ENCODE measurements around the gene SHLD2.
"Not testable (repeated sequence)": the region's sequence is repeated elsewhere in the genome, so short reads cannot be mapped to it uniquely, and the experiment has no call there.

Gene SHLD2, protein sequence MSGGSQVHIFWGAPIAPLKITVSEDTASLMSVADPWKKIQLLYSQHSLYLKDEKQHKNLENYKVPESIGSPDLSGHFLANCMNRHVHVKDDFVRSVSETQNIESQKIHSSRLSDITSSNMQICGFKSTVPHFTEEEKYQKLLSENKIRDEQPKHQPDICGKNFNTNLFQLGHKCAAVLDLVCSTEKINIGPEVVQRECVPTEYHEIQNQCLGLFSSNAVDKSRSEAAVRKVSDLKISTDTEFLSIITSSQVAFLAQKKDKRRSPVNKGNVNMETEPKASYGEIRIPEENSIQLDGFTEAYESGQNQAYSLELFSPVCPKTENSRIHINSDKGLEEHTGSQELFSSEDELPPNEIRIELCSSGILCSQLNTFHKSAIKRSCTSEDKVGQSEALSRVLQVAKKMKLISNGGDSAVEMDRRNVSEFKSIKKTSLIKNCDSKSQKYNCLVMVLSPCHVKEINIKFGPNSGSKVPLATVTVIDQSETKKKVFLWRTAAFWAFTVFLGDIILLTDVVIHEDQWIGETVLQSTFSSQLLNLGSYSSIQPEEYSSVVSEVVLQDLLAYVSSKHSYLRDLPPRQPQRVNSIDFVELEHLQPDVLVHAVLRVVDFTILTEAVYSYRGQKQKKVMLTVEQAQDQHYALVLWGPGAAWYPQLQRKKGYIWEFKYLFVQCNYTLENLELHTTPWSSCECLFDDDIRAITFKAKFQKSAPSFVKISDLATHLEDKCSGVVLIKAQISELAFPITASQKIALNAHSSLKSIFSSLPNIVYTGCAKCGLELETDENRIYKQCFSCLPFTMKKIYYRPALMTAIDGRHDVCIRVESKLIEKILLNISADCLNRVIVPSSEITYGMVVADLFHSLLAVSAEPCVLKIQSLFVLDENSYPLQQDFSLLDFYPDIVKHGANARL

DNA sequence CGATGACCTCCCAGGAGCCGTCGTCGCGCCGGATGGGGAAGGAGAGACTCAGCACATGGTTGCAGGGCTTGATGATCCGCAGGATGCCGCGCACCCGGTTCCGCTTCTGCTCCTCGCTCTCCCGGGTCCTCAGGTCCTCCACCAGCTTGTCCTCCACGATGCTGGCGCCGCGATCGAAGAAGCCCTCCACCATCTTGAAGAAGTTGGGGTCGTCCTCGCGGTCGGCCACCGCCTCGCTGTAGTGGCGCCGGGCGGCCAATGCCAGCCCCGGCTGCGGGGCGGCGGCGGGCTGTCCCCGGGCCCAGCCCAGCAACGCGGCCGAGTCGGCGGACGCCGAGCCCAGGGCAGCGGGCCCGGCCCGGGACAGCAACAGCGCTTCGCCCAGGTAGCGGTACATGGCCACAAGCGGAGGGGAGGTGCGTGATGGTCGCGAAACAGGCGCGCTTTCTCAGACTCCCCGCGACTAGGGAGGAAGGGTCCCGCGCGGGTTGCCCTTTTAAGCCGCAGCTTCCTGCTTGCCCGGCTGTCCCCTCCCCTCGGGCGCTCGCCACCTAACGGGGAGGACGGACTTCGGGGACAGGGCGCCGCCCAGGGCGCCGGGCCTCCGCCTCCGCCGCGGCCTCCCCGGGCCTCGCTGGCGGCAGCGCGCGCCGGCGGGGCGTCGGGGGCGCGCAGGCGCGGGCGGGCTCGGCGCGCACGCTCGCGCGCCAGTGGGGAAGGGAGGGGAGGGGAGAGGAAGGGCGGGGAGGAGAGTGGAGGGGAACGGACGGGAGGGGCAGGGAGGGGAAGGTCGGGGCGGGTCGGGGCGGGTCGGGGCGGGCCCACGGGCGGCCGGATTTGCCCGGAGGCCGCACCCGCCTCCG lies at the start of gene SHLD2, which contains the start of gene GLUD1:
TSS of gene SHLD2 (plus strand) at position 834 of the 863 bp plus-strand sequence. CDS start 56,149 bp downstream, outside the sequence.
TSS of gene GLUD1 (minus strand) at position 471 of the 863 bp plus-strand sequence. CDS start at position 397, 74 bp downstream.
- peak; percentile 95 for DNase-seq

DNA sequence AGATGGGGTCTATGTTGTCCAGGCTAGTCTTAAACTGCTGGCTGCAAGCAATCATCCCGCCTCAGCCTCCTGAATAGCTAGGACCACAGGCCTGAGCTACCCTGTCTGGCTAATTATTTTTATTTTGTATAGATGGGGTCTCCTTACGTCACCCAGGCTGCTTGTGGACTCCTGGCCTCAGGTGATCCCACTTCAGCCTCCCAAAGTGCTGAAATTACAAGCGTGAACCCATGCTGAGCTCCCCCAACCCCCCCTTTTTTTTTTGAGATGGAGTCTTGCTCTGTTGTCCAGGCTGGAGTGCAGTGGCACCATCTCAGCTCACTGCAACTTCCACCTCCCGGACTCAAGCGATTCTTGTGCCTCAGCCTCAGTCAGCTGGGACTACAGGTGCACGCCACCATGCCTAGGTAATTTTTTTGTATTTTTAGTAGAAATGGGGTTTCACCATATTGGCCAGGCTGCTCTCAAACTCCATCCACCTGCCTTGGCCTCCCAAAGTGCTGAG lies 49.5 kb upstream of the SHLD2 start:
- DNase-seq, result no peak

DNA sequence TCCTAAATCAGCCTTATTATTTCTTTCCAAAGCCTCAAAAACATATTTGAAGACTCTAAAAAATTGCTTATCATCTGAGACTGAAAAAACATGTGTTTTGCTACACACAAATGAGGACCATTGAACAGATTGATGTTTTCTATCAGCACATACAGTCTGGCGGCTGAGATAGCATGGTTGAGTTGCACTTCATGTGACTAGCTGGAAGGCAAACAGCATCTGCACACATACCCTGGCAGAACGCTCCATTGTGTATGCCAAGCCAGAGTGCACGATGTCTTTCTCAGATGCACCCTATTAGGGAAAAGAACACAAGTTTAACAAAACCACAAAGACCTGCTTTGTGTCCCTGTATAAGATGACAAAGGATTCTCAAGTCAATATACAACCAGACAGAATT lies 41.9 kb upstream of the SHLD2 start:
- no peak for DNase-seq

DNA sequence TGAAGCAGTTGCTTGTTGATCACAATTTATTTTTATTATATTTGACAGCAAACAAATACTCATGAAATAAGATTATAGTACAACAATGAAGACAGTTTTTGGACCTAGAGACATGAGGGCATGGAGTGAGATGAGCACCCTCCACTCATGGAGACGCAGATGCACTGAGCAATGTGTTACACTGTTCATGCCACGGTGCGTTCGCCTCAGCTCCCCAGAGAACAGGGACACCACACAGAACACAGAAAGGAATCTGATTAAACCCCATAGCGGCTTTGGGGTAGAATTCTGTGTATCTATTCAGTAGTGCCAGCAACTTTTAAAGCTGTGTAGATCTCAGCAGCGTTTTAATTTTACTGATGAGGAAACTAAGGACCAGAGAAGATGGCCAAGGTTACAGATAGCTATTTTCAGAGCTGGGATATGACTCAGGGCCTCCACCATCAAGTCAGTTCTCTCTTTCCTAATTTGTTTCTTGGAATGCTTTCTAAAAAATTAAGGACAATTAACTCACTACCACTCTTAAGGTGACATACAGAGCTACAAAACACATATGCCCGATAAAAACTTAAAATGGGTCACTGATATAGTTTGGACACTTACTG lies 41.3 kb upstream of the SHLD2 start:
- DNase-seq, result no peak

DNA sequence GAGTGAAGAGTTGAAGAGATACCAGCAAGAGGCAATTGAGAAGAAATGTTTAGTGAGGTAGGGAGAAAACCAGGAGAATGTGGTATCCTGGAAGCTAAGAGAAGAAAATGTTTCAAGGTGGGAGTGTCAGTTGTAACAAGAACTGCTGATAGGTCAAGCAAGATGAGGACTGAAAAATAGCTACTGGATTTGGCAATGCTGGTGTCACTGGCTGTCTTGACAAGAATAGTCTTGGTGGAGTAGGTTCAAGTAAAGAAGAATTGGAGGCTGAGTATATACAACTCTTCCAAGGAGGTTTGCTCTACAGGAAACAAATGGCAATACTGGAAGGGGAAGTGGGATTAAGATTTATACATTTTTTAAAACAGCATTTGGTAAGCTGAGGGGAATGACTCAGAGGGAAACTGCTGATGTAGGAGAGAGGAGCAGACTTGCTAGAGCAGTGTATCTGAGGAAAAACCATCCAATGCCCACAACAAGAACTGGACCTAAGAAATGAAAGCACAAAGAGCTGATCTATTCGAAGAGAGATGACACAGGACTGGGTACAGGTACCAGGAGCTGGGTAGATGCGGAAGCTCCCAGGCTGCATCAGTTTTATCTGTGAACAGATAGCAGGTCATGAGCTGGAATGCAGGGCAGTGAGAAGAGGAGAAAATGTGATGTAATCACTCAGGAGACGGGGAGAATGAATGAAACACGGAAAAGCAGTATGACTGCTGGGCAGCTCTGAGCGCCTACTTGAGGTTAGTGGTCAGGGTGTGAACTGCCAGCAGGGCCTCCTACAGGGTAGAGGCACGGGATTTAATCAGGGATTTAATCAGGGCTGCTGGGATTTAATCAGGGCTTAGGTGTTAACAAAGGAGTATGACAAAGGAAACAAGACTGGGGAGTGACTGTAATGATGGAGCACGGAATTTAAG lies 40.4 kb upstream of the SHLD2 start:
- DNase-seq, result peak; percentile 90

DNA sequence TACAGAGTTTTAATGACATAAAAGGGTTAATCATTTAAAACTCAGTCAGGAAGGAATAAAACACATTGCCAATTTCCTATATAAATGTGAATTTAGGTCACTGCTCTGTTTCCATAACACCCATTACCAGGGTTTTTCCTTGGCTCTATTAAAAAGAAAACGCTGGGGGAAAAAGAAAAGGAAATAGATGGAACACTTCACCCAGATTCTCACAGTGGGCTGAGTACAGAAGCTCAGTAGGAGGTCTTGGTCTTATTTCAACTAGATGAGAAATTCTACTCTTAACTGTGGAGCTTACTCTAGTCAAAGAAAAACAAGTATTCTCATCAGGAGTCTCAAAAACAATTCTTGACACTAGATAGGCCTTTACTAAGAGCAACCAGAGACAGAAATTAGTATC lies 36.8 kb upstream of the SHLD2 start:
- DNase-seq, result no peak

DNA sequence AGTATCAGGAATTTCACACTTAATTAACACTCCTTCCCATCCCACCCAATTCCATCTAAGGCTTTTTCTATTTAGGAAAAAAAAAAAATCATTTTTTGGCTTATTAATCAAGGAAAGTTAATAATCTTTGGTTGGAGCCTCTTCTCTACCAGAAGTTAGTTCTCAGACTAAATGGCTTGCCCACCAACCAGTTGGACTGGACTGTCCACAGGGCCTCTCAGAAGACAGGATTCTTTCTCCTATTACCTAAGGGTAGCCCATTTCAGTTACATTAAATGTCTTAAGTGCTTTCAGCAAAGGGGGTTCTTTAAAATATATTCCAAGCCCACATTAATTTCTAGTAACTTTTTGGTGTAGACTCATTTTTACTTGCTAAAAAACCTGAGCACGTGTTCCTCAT lies 35.6 kb upstream of the SHLD2 start:
- no peak for DNase-seq

DNA sequence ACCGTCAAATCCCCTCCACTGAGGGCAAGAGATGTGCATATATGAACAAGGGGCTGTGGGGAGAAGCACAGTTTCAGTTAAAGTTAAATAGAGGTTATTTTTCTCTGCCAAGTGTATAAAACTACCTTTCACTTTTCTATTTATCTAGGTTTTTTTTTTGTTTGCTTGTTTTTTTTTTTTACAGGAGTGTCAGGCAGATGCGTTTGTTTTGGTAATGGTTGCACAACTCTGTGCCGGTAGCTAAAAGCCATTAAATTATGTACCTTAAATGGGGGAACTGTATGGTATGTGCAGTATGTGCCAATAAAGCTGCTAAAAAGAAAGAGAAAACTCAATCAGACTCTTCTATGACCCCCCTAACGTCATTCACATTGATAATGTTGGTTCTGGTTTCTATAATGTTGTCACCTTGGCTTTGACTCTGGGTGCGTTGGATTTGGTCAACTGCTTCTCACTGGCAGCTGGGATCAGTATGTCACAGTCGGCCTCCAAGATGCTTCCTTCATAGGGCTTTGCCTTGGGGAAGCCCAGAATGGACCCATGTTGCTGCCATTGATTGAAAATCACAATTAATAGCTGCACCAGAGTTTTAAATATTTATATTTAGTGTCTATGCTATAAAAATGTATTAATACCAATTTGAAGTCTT lies 34.6 kb upstream of the SHLD2 start:
- no peak for DNase-seq

DNA sequence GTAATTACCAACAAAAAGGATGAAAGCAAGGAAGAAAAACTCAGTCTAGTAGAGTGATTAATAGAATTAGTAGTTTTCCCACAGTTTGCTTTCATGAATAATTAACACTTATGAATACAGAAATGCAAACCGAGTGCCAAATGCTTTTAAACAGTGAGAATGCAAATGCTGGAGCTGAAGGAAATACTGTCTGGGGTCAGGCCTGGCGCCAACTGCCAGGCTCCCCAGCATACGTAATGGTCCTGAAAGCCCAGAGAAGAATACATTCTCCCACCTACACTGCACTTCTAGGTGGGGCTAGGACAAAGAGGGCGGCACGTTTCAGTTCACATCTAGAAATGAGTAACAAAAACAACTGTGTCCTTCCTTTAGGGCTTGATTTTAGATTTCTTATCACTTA lies 30.4 kb upstream of the SHLD2 start:
- no peak for DNase-seq

DNA sequence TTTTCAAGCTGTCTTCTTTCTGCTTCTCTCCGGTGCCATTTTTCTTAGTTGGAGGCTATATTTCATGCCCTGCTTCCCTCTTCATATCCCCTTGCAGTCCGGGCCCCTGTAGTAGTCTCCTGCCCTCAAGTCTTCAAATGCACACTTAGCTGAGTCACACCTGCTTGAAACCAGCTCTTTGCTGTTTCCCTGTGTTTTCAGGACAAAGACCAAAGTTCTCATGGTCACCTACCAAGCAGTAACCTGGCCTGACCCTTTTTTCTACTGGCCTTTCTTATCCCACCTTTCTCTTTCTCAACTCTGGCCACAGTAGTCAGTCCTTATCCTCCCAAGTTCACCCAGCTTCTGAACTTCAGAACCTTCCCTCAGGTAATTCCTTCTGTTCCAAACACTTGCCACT lies 28.8 kb upstream of the SHLD2 start:
- no peak for DNase-seq

DNA sequence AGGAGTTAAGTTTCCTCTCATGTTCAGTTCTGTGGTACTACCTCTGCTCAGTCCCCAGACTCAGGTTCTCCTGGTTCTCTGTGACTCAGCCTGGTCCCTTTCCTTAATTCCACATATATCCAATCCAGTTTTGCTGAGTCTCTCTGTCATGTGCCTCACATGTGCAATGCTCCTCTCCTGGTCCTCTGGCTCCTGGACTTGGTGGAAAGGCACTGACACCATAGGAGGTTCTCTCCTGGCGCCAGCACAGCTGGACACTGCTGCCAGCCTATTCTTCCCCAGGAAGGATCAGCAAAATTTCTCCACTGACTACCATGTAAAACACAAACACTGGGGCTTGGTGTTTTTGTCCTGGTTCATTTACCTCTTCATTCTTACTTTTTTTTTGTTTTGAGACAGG lies 28.1 kb upstream of the SHLD2 start:
- DNase-seq, result no peak

DNA sequence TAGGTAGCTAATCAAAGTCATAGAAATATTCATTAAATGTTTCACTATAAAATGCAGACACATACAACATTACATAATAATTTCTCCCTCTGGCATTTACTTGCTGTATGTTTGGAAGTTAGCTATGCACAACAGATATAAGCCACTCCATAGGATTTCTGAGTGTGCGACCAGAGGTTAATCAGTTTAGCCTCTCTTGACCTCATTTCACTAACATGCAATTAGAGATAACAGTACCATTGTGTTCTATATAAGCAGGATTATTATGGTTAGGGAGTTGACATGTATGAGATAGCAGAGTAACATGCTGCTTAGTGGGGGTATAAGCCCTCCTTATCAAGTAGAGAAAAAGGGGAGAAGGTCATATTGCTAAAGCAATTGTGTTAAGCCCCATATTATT lies 26.7 kb upstream of the SHLD2 start:
- no peak for DNase-seq

DNA sequence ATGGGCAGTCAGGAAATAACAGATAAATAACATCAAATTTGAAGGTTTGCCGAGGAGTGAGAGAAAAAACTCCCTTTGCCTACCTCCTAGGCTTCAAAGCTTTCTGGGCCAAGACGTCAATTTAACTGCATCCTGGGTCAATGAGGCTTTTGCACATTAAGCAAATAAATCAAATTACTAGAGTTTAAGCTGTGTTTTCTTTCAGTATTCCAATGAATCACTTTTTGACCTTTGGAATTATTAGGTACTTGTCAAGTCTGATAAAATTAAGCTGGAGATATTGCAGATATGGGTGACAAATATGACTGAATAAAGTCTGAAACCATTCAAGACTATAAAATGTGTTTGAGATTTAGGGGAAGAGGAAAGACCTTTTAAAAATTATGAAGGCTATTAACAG lies 22.6 kb upstream of the SHLD2 start:
- DNase-seq, result no peak

DNA sequence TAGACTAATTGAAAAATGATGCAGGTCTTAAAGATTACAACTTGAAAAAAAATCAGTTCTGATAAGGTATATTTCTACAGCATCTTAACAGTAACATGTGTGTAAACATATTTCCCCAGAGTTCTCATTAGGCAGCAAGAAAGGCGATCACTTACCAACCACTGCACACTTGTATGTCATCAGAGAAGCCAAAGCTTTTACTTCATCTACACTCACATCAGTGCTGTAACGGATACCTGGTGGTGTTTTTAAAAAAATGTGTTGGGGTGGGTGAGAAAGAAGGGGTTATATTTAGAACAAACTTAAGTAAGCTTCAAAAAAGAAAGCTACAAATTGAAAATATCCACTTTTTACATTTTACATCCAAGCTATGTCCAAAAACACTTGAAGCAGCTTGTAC lies 18.6 kb upstream of the SHLD2 start:
- DNase-seq, result not testable (repeated sequence)

DNA sequence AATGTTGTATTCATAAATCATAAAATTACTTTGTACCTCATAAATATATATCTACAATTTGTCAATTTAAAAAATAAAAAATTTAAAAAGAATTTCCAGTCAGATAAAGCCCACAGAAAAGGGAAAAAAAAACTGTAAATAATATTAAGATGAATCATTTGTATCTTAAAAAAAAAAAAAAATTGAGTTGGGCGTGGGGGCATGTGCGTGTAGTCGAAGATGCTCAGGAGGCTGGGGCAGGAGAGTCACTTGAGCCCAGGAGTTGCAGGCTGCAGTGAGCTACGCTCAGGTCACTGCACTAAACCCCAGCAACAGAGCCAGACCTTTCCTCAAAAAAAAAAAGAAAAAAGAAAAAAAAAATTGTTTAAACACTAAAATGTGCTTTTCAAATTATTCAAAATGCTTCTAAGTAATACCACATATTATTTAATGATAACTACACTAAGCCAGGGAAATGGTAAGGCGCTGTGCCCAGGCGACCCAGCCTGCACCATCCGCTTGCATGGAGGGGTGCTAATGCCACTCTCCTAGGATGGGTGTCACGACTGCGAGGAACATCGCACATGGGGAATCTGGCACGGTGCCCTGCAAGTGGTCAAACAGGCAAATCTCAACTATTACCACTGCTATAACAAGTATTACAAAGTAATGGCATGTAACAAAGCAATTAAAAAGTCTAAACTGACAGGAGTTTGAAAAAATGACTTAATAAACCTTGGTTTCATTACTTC lies 15.7 kb upstream of the SHLD2 start:
- no peak for DNase-seq

DNA sequence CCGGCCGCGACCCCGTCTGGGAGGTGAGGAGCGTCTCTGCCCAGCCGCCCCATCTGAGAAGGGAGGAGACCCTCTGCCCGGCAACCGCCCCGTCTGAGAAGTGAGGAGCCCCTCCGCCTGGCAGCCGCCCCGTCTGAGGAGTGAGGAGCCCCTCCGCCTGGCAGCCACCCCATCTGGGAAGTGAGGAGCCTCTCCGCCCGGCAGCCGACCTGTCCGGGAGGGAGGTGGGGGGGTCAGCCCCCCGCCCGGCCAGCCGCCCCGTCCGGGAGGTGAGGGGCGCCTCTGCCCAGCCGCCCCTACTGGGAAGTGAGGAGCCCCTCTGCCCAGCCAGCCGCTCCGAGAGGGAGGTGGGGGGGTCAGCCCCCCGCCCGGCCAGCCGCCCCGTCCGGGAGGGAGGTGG lies 14.4 kb upstream of the SHLD2 start:
- not testable (repeated sequence) for DNase-seq

DNA sequence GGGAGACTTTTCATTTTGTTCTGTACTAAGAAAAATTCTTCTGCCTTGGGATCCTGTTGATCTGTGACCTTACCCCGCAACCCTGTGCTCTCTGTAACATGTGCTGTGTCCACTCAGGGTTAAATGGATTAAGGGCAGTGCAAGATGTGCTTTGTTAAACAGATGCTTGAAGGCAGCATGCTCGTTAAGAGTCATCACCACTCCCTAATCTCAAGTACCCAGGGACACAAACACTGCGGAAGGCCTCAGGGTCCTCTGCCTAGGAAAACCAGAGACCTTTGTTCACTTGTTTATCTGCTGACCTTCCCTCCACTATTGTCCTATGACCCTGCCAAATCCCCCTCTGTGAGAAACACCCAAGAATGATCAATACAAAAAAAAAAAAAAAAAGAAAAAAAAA lies 13.4 kb upstream of the SHLD2 start:
- not testable (repeated sequence) for DNase-seq

DNA sequence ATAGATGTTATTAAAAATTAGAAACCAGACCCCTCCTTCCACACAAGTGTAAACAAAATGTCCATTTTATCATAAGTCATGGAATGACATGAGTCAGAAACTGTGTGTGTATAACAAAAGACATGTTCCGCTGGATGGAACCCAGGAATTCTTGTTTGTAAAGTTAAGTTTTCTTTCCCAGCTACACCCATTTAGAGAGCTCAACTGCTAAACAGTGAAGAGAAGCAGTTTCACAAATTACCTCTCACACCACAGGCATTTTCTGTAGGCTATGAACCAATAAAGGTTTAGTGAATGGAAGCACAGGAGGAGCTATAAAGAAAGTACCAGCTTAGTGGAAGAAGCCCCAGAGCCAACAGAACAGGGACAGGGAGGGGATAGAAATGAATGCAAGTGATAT lies 12.8 kb upstream of the SHLD2 start:
- DNase-seq, result not testable (repeated sequence)

DNA sequence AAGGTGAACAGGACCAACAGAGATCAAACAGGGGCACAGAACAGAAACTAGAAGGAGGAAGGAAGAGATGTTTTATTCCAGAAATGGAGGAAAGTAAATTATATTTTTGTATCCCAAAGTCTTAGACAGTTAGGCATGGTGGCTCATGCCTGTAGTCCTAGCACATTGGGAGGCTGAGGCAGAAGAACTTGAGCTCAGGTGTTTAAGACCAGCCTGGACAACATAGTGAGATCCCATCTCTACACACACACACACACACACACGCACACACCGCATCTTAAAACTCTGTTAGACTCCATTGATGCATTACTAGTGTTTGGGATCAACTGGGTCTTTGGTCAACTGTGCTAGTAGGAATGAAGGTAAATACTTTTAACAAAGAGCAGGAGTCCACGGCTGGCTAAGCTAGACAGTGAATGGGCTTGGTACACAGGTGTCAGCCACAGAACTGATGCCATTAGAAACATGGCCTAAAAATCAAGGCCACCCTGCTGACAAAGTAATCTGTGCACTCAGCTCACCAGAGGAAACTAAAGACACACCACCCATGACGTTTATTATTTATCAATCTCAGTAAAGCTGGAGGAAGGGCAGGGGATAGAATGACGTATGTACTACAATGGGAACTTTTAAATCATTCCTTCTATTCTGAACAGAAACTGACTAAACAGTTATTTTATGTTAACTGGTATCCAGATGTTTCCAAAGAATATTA lies 11.3 kb upstream of the SHLD2 start:
- peak; percentile 84 for DNase-seq

Measured in inflammatory macrophage treated with lipopolysaccharide for 4 hours (primary cell).